WTC11 (cell line): ENCODE measurements around the gene TMPRSS11B. TPM values are rescaled to one million over a fixed set of nuclear protein-coding genes. Genes with fewer than 3 reads are reported as not detected.

Experiments used
- total RNA-seq: library from RNA; stranded (reverse); gene quantifications from 3 replicates; pipeline ENCODE4 v1.2.3, GENCODE V29; 2021

Gene TMPRSS11B
- total RNA-seq, 1 experiment from 2014 or later = not detected

Other genes with a start within 250 kb of the TMPRSS11B start
- gene TMPRSS11F, start 115.8 kb downstream of the TMPRSS11B start, total RNA-seq = not detected in 3 replicates
- gene YTHDC1, start 104.4 kb upstream of the TMPRSS11B start, total RNA-seq = 103 to 118 TPM (median 109 TPM) in 3 replicates
- gene TMPRSS11E, start 201.8 kb upstream of the TMPRSS11B start, total RNA-seq = 1.9 to 3.5 TPM (median 2.9 TPM) in 3 replicates